Measurements from ENCODE around the gene PLXNA4. TPM values are rescaled to one million over a fixed set of nuclear protein-coding genes. Genes with fewer than 3 reads are reported as not detected.

Gene PLXNA4
- total RNA-seq, 1 experiment from 2014 or later: not detected

DNA sequence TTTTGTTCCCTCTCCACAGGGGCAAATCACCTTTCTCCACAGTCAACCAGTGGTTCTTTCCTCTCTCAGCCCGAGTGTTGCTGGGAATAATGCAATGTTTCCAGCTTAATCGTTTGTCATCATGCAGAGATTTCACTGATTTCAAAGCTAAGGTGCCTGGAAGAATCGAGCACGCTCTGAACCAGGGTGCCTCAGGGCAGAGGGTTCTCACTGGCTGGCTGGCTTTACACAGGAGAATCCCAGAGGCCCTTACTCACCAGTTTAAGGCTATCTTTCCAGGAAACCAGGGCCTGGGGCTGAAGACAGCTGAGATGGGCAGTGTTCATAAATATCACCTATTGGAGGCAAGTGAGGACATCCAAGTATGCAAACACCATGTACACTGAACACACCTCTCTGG is 21.8 kb downstream of the PLXNA4 start:
- peaks cover 0 to 5% of the 10 kb centered on the region in 2 experiments; a peak in 1 of 4 replicates for H3K9me3 ChIP-seq (ENCODE audit: control insufficient read depth in 1 of 2, insufficient read depth in 1 of 2, low read depth in 1 of 2, low read length in 2 of 2)
- ChIA-PET RAD21 (ENCODE audit: low non-redundant PET in 1 of 2, low total read pairs in 2 of 2, uncharacterized antibody in 2 of 2, unreplicated experiment in 2 of 2) (no interaction called here), POLR2A (no interaction called here), CTCF (no interaction called here)
- no peaks in the 10 kb centered on the region for H3K9me2 ChIP-seq (ENCODE audit: insufficient read depth)
- no peak for TF ChIP-seq SIN3A (IDR thresholded peaks at IDR 0.05; ENCODE audit: low read depth)
- no peak for TF ChIP-seq SRF (IDR thresholded peaks at IDR 0.05; ENCODE audit: low read depth)
- TF ChIP-seq ZNF274 (IDR thresholded peaks at IDR 0.05; ENCODE audit: low read depth, low read length): no peak
- no peak for TF ChIP-seq ZFX (IDR thresholded peaks at IDR 0.05)
- TF ChIP-seq CBX3 (IDR thresholded peaks at IDR 0.05; ENCODE audit: low read depth): no peak
- TF ChIP-seq EZH2phosphoT487 (IDR thresholded peaks at IDR 0.05; ENCODE audit: borderline replicate concordance): no peak
- no peak for TF ChIP-seq RAD21 (IDR thresholded peaks at IDR 0.05; ENCODE audit: low read depth)
- no peak for TF ChIP-seq EGR1 (IDR thresholded peaks at IDR 0.05; ENCODE audit: low read depth)
- no peak for TF ChIP-seq JUND (IDR thresholded peaks at IDR 0.05)
- TF ChIP-seq SP1 (IDR thresholded peaks at IDR 0.05; ENCODE audit: low read depth): no peak
- no peak for TF ChIP-seq ELF1 (IDR thresholded peaks at IDR 0.05; ENCODE audit: borderline replicate concordance, low read depth)
- TF ChIP-seq, protein P1, sequence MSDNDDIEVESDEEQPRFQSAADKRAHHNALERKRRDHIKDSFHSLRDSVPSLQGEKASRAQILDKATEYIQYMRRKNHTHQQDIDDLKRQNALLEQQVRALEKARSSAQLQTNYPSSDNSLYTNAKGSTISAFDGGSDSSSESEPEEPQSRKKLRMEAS (IDR thresholded peaks at IDR 0.05): no peak
- TF ChIP-seq, protein P2, sequence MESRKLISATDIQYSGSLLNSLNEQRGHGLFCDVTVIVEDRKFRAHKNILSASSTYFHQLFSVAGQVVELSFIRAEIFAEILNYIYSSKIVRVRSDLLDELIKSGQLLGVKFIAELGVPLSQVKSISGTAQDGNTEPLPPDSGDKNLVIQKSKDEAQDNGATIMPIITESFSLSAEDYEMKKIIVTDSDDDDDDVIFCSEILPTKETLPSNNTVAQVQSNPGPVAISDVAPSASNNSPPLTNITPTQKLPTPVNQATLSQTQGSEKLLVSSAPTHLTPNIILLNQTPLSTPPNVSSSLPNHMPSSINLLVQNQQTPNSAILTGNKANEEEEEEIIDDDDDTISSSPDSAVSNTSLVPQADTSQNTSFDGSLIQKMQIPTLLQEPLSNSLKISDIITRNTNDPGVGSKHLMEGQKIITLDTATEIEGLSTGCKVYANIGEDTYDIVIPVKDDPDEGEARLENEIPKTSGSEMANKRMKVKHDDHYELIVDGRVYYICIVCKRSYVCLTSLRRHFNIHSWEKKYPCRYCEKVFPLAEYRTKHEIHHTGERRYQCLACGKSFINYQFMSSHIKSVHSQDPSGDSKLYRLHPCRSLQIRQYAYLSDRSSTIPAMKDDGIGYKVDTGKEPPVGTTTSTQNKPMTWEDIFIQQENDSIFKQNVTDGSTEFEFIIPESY (IDR thresholded peaks at IDR 0.05; ENCODE audit: extremely low read depth, insufficient replicate concordance, low read length): no peak
- TF ChIP-seq, protein P3, sequence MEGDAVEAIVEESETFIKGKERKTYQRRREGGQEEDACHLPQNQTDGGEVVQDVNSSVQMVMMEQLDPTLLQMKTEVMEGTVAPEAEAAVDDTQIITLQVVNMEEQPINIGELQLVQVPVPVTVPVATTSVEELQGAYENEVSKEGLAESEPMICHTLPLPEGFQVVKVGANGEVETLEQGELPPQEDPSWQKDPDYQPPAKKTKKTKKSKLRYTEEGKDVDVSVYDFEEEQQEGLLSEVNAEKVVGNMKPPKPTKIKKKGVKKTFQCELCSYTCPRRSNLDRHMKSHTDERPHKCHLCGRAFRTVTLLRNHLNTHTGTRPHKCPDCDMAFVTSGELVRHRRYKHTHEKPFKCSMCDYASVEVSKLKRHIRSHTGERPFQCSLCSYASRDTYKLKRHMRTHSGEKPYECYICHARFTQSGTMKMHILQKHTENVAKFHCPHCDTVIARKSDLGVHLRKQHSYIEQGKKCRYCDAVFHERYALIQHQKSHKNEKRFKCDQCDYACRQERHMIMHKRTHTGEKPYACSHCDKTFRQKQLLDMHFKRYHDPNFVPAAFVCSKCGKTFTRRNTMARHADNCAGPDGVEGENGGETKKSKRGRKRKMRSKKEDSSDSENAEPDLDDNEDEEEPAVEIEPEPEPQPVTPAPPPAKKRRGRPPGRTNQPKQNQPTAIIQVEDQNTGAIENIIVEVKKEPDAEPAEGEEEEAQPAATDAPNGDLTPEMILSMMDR (IDR thresholded peaks at IDR 0.05 in 2 of 3, conservative IDR thresholded peaks at IDR 0.05 in 1 of 3; ENCODE audit: borderline replicate concordance in 1 of 3, insufficient read depth in 1 of 3, low read depth in 2 of 3, low read length in 2 of 3): no peak
- no peak for TF ChIP-seq POLR2A (IDR thresholded peaks at IDR 0.05; ENCODE audit: borderline replicate concordance, extremely low read depth, insufficient read depth, insufficient read length)
- TF ChIP-seq FOSL1 (IDR thresholded peaks at IDR 0.05; ENCODE audit: low read depth): no peak
- ATAC-seq (no peak), DNase-seq (ENCODE audit: low read depth, low spot score) (no peak)
- intact Hi-C loops (cut with micrococcal nuclease): no loop called here
- no peak overlapping the region for H3K27ac ChIP-seq (ENCODE audit: low read depth, low read length)
- H2AFZ ChIP-seq (ENCODE audit: low read depth, low read length, poor library complexity, severe bottlenecking): no peak overlapping the region
- no TSS peak for BruUV-seq (replicated peaks)
- no peak overlapping the region for H3K4me2 ChIP-seq (ENCODE audit: low read length)
- H3K27me3 ChIP-seq (ENCODE audit: insufficient read depth, low read length): peaks cover 18% of the 10 kb centered on the region
- H3K9ac ChIP-seq (ENCODE audit: low read length): no peak overlapping the region
- no peaks in the 10 kb centered on the region for H3K36me3 ChIP-seq (ENCODE audit: control insufficient read depth in 1 of 2, insufficient read depth in 2 of 2, low read length in 2 of 2)
- H3K4me1 ChIP-seq (ENCODE audit: control insufficient read depth in 1 of 2, insufficient read depth in 2 of 2, low read length in 2 of 2): no peaks in the 10 kb centered on the region
- no peak overlapping the region for H3K4me3 ChIP-seq (replicated peaks in 1 of 2; ENCODE audit: low read depth in 1 of 2, low read length in 2 of 2)
- no peaks in the 10 kb centered on the region for H4K20me1 ChIP-seq (ENCODE audit: insufficient read depth)
- no peaks in the 10 kb centered on the region for H3K79me2 ChIP-seq (ENCODE audit: insufficient read depth, low read length)
